ENCODE measurements around the gene SLC22A23.
"Not testable (repeated sequence)": the region's sequence is repeated elsewhere in the genome, so short reads cannot be mapped to it uniquely, and the experiment has no call there.

Gene SLC22A23

DNA sequence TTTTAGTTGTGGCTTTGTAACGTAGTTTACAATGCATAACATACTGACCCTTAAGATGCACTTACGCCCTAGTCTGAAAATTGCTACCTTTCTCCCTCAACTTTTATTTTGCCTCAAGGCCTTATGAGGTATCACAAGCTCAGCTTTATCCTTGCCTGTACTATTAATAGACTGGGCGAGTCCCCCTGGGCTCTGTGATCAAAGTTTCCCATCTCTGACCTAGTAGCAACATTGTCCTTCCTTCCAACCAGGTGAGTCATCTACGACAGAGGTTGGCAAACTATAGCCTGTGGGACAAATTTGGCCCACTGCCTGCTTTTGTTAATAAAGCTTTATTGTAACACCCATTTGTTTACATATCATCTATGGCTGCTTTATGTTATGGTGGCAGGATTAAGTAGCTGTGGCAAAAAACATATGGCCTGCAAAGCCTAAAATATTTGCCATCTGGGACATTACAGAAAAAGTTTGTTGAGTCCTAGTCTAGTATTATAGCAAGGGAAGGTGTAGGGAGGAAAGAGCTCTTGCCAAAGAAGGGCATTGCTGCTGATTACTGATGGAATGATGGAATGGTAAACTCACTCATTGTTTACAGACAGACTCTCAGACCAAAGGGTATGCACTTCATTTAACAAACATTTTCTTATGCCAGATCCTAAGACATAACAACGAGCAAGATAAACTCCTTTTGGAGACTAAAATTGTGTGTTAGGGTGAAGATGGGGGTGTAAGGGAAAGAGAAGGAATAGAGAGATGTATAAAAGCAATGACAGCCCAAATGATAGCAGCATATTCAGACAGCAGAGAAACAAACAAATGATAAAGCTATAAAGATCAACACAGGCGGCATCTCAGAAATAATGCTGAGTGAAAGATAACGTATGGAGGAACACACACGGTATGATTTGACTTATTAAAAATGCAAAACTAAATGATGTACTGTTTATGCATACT is 74.2 kb downstream of the SLC22A23 start:
- no peak for DNase-seq

DNA sequence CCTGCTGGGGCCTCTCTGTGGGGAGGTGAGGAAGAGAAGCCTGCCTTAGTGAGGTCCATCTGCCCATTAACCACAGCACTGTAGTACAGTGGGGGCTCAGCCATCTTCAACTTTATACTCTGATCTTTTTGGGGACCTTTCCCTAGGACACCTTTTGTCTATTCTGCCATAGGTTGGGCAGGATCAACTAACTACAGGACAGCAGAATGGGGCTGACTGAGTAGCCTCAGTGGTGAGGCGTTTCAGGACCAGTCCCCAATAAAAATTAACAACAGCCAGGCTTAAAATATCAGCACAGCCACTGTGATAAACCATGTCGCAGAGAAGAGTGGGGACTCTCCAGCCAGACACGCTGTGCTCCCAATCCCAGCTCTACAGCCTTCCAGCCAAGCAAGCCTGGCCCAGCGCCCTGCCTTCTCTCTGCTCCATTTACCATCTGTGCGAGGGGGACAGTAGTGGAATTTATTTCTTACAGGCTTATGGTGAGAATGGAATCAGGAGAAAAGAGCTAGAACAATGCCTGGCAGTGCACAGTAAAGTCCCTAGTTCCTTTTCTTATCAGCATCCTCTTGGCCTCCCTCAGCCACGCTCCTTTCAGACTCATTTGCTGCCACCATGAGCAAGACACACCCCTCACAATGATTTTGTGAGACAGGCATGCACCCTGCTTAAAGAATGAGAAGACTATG is 75.5 kb downstream of the SLC22A23 start:
- no peak for DNase-seq

DNA sequence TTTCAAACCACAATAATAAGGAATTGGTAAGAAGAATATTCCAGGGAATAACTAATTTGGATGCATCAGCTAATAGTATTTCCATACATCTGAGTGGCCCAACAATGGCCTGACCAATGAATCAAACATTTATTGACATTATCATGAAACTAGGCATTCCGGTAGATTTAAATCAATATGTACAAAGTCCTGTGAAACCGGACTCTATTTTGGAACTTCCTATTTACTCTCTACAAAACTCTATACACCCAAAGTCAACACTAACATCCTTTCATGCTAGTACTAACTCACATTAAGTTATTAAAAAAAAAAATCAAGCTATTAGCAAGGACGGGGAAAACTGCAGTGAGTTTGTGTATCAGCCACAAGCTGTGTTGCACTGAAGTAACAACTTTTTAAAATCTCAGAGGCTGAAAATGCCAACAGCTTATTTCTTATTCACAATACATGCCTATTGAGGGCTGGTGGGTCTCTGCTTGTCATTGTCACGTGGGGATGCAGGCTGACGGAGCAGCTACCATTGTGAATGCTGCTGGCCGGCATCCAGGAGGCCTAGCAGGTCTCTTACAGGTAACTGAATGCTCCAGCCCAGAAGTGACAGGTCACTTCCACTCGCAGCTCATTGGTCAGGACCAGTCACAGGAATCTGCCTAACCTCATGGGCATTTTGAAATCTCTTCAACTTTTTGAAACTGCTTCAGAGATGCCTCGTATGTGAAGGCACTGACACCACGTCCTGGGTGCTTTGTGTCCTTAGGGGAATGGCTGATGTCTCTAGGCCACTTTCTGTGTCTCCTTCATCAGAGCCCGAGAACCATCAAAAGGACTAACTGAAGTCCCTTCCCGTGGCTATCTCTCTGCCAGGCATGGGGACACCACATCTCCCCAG is 76.3 kb downstream of the SLC22A23 start:
- DNase-seq = no peak

DNA sequence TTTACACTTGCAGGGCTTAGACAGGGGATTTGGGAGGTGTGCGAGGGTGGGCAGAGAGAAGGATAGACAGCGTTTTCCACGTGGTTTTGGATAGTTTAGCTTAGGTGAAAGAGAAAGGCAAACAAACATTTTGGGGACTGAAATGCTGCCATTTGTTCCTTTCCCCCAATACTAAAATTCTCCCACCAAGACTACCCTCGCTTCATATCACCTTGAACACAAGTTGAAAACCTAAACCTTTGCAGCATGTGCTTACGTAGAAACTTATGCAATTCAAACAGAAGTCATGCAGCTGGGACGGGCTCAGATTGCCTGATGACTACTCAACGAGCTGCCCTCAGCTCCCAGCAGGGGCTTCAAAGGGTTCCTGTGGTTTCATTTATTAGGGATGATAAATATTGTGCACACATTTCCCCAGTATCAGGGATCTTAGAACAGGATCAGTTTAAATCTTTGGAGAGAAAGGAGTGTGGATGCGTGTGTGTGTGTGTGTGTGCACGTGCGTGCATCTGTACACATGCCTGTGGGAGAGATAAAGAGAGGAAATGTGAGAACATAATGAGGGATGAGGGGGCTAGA is 77.3 kb downstream of the SLC22A23 start:
- DNase-seq = no peak

DNA sequence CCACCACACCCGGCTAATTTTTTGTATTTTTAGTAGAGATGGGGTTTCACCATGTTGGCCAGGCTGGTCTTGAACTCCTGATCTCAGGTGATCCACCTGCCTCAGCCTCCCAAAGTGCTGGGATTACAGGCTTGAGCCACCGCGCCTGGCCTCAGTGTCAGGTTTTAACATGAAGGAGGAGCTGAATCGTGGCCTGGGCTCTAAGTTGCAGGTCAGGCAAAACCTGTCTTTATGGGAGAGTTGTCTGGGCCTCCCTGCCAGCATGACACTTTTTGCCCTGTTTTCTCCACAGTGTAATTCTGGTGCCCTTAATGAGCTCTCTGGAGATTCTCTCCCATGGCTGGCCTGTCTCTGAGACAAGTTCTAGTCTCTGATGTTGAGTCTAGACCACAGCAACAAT is 78.0 kb downstream of the SLC22A23 start:
- not testable (repeated sequence) for DNase-seq

DNA sequence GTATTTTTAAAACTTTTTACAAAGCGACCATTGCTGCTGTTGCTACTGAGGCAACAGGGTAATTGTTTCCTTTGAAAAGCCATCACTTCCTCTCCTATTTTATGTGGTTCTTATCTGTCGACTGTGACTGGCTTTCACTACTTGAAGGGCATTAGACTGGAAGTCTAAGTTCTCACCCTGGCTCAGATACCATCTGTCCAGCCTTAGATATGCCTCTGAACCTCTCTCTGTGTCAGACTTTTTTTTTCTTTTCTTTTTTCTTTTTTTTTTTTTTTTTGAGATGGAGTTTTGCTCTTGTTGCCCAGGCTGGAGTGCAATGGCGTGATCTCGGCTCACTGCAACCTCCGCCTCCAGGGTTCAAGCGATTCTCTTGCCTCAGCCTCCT is 78.5 kb downstream of the SLC22A23 start:
- not testable (repeated sequence) for DNase-seq

DNA sequence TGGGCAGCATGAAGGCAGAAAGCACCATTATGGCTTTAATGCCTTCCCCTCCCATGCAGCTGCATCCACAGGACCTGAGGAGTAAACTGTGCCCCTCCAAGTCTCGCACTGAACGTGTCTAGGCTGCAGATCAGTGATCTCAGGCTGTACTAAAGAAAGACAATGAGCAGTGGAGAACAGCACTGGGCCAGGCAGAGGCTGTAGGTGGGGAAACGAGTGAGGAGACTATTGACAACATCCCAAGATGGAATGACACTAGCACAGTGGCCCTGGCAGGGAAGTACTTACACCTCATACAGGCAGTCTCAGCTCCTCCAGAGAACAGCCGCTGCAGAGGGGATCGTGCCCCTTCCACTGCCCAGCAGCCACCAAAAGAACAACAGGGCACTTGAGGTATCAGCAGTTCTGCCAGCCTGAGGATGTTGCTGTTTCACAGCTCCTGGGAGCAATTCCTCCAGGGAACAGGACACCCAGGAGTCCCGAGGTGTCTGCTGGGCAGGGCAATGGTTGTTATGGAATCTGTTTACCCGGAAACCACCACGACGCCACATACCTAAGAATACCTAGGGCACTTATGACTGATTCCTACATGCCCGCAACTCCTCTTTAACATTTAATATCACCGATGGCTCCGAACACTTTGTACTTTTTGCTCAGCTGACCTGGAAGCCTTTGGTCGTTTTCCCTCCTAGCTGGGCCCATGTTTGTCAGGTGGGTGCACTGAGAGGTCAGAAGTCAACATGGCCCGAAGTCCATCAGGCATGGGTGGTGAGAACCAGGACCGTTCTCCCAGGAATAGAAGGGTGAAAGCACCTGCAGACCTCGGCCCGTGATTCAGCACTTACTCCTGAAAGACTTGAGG is 79.1 kb downstream of the SLC22A23 start:
- no peak for DNase-seq

DNA sequence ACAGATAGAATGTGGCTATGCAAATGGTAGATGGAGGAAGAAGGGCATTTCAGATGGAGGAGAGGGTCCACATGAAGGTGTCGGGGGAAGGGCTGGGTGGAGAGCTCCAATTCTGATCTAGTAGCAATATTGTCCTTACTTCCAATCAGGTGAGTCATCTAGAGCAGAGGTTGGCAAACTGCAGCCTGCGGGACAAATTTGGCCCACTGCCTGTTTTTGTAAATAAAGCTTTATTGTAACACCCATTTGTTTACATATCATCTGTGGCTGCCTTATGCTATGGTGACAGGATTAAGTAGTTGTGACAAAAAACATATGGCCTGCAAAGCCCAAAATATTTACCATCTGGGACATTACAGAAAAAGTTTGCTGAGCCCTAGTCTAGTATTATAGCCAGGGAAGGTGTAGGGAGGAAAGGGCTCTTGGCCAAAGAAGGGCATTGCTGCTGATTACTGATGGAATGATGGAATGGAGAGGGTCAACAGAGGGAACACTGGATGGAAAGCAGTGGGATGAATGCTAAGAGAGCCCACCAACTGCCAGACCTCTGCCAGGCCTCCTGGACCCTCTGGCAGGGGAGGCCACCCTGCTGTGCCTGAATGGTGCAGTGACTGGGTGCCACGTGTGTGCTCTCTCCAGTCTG is 79.8 kb downstream of the SLC22A23 start:
- no peak for DNase-seq

DNA sequence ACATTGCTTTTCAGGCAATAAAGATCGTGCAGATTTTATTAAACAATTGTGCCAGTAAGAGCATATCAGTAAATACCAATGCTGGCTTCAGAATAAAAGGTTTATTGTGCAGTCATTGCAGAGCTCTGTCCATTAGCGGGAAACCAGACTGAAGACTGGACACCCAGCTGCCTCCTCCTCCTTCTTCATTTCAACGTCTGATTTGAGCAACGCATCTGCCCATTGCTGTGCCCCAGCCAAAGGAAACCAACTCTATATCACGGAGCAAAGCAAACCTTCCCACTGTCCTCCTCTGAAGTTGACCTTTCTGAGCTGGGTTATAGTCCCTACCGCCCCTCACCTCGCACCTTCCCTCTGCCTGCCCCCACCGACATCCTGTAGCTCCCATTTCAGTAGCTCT is 80.8 kb downstream of the SLC22A23 start:
- DNase-seq = no peak

DNA sequence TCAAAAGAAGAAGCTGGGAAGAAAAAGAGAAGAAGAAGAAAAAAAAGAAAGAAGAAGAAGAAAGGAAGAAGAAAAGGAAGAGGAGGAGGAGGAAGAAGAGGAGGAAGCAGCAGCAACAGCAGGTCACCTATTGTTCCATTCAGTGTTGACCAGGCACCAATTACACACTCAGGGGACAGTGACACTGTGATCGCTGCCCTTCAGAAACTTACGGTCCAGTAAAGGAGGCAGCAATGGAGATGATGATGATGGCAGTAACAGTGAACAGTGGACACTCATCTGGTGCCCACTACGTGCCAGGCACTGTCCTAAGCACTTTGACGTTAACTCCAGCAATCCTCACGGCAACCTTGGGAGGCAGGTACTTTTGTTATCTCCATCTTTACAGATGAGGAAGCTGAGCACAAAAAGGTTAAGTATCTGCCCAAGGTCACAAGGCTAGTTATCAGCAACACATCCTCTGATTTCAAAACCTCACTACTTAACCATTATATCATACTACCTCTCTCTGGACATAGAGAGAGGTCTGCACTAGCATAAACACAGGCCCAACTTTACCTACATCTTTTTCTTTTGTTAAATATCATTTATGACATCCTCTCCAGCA is 83.2 kb downstream of the SLC22A23 start:
- no peak for DNase-seq

DNA sequence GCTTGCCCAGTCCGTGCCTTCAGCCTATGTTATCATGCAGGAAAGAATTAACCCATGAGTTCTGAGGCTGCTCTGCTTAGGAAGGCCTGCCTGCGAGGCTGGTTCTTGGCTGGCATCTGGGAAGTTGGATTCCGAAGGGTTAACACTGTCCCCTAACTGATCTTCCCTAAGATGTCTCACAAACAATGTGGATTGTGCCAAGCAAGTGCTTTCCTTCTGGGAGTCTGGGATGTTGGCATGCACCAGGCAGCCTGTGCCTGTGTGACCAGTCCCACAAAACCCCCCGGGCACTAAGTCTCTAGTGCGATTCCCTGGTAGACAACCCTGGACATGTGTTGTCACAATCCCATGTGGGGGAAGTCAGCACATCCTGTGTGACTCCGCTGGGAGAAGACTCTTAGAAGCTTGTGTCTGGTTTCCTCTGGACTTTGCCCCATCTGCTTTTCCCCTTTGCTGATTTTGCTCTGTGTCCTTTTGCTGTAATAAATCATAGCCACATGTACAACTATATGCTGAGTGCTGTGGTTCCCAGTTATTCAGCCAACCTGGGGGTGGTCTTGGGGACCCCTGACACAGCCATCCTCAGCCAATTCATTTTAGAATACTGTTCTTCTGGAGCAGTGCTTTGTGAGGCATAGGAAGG is 83.8 kb downstream of the SLC22A23 start:
- no peak for DNase-seq

DNA sequence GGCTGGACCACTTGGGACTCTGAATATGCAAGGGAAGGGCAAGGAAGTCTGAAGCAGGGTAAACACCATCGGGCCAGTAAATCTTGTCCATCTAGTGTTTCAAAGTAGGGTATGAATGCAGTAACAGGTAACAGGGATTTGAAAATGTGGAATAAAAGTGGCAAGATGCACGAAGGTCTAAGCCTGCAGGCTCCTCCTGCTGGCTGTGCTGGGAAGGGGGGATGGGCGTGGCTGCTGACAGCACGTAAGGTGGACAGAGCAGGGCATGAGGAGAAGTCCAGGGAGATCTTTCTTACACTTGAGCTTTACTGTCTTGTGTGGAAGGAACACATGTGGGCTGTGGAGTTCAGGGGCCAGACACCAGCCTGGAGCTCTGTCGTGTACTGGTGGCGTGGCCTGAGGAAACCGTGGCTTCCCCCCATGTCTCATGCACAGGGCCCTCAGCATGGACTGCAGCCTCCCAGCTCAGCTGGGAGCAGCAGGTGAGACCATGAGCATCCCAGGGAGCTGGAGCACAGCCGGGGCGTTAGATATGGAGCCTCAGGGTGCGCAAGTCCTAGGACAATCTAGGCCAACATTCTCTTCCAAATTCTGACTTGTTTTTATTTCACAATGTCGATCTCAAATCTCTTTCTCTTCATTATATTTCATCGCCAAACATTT is 84.5 kb downstream of the SLC22A23 start:
- DNase-seq = no peak

DNA sequence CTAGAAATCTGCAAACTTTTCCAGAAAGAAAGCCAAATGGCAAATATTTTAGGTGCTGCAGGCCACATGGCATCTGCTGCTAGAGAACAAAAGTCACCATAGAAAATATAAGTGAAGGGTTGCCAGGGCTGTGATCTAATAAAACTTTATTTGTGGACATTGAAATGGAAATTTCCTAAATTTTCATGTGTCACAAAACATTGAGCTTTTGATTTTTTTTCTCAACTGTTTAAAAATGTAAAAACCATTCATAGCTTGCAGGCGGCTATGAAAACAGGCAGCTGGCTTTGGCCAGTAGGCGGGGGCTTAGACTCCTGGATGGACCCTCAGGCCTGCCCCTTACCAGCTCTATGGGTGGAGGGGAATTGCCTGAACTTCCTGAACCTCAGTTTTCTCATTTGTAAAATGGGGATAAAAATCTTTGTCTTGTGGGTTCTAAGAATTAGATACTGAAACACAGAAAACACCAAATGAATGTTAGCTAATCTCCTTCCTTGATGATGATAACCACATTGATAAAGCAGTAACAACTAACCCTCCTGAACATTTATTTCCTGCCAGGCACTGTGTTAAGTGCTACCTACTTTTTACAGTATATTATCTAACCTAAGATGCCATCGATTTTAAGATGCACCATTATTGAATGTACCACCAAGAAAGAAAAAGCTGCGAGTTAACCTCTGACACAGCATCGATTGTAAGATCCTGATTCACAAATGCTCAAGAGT is 85.5 kb downstream of the SLC22A23 start:
- no peak for DNase-seq

DNA sequence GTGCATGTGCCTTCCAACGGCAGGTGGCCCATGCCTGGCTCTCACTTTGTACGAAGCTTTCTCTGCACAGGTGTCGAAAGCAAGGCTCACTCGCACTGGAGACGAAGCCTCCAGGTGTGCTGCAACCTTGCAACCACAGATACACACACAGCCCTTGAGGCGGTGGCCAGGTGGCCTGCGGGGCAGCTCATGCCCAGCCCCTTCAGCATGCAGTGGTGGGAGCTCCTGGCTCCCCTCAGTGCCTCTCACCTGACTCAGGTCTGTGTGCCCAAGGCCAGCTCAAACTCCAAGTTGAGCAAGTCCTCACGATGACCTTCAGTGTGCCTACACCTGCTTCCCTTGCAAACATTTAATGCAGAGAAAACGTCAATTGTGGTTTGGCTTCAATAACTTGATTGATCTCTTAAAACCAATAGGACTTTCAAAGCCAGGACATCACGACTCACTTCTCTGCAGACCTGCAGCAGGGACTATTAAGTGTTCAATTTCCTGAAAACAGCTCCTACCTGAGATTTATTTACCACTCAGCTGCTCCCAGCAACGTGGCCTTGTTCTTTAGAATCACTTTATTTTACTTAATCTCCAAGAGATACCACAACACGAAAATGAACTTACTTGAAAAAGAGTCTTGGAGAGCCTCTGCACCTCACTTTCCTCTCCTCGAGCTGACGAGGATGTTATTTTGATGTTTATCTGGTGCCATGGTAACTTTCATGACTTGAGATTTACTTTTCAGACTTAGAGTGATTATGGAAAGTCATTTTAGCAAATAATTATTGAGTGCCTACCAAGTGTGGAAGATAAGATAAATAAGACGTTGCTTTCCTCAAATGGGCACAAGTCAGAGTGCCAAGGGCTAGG is 86.3 kb downstream of the SLC22A23 start:
- no peak for DNase-seq

DNA sequence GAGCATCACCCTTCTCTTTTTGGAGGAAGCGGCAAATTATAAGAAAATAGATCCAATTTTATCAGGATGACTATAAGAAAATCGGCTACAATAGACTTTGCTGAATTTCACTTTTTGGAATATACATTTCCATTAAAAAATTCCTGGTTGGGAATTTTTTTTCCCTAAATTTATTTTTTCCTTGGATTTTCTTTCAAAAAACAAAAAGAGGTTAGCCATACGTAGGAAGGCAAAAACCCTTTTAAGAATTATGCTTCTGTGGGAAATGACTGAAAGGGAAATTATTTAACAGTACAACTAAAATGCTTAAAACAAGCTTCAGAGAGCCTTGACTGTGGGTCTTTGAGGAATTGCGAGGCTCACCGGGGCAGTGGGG is 86.9 kb downstream of the SLC22A23 start:
- no peak for DNase-seq

DNA sequence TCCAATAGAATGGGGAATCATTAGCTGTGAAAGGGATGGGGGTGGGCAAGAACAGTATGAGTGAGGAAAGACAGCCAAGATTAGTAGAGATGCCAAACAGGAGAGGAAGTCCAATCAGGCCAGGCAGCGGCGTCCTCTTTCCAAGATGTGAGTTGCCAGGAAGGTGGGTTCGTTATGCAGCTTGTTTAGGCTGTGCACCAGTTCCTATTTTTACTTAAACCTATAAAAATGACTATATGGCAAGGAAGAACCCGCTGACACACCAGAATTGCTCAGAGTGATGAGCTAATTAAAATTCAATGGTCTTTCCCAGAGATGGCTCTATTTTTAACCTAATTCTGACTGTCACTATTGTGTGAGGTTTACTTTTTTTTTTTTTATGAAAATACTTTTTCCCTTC is 88.2 kb downstream of the SLC22A23 start:
- no peak for DNase-seq

DNA sequence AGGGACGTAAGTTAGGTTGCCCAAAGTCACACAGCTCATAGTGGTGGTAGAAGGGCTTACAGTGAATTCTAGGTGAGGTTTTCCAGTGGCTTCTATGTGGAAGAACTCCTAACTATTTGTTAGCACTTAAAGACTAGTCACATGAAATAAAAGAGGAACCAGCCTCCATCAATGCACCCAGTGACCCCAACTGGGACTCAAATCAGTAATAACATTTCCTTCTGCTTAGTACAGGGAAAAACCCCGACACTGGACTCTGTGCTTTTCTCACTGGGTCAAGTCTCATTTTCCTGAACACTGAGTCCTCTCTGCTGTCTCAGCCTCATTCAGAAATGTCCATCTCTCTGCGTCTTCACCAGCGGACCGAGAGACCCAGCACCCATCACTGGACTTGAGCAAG is 89.2 kb downstream of the SLC22A23 start:
- DNase-seq = no peak
